GM18909 (cell line): ENCODE data around the gene LONP1.

Experiments used
- ATAC-seq: cut with Tn5 transposase; IDR thresholded peaks from one replicate; pipeline ENCODE4 v1.9.1; 2021; ENCODE audit warnings: mild to moderate bottlenecking; ENCODE audit not compliant: unreplicated experiment, poor library complexity

Gene LONP1

DNA sequence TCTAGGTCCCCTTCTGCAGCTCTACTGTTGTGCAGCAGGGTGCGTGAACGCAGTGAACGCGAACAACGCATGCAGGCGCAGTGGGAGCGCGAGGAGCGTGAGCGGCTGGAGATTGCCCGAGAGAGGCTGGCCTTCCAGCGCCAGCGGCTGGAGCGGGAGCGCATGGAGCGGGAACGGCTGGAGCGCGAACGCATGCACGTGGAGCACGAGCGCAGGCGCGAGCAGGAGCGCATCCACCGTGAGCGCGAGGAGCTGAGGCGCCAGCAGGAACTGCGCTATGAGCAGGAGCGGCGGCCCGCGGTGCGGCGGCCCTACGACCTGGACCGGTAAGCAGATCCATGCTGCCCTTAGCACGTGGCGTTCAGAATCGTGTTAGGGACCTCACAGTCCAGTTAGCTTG, 58.5 kb downstream of the LONP1 start:
- no peak for ATAC-seq

DNA sequence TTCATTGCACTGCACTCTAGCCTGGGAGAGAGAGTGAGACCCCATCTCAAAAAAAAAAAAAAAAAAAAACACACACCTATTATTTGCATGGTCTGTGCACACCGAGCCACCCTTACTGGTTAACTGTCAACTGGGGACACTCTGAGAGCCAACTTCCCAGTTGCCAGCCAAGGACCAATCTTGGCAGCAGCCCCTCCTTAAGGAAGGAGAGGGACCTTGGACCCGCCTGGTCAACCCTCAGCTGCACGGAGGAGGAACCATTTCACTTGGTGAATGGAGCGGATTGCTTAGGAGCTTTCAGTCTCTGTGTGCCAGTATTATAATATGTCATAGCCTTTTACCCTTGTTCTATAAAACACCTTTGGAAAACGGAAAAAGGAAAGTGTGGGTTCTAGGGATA, 64.5 kb downstream of the LONP1 start:
- ATAC-seq: no peak

DNA sequence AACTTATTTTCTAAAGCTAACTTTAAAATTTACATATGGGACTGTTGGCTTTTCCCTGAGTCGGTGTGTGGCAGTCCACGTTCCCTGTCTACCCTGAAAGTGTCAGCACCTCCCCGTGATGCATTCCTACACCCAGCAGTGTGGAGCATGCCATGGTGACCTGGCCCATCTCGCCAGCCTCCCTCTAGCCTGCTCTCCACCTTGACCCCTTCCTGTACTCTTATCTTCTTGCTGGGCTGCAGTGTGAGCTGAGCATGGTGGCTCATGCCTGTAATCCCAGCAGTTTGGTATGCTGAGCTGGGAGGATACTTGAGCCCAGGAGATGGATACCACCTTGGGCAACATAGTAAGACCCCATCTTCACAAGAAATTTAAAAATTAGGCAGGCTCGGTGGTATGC, 65.0 kb downstream of the LONP1 start:
- ATAC-seq: no peak

DNA sequence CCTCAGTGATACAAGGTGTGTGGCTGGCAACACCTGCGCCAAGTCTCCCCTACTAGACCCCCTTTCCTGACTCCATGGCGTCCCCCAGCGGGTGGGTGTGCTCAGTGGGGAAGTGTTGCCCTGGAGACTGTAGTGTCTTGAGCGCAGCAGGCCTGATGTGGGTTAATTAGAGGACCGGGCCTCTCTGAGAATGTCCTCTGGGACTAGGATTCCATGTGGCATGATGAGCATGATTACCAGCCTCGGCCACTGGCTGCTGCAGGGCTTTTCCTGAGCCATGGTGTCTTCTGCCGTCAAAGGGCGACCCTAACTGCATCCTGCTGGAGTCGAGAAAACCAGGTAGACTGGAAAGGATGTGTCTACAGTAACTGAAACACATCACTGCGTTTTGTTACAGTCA, 67.7 kb downstream of the LONP1 start:
- ATAC-seq: no peak

DNA sequence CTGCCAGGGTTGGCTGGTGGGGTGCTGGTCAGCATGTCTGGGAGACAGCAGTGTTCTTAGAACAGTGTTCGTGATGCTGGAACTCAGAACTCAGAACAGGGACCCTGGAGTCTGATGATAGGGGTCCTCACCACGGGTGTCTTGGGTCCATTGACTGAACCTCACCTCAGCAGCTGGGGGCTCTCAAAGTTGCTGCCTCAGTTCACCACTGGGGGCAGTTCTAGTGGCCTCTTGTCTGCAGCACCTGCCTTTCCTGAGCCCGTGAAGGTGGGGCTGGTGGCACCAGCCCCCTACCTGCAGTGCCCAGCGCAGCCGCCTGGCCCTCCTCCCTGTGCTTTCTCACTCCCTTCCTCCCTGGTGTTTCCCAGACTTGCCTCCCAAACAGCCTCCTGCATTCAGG, 68.6 kb downstream of the LONP1 start:
- ATAC-seq: no peak

- ATAC-seq: no peak
Observed at GRCh38 chr19:5648464-5648863, 71.5 kb downstream of the LONP1 start.

- ATAC-seq: no peak
Observed at GRCh38 chr19:5646703-5647102, 73.2 kb downstream of the LONP1 start.

DNA sequence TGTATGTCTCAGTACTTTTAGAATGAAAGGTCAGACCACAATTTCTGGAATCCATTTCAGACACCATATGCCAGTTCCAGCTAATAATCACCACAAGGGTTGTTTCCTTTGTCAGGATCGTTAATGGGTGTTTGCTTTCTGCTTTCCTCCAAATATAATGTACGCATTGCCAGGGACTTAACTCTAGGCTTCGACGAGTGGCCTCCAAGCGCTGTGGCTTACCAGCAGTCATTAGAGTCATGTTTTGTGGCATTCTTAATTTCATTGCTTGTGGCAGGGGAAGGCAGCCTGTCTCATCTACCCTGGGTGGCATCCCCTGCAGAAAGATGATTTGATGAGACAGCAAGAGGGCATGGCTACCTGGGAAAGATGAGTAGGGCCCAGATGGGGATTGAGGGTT, 74.5 kb downstream of the LONP1 start:
- no peak for ATAC-seq

- no peak for ATAC-seq
Observed at GRCh38 chr19:5644037-5644436, 75.9 kb downstream of the LONP1 start.

GRCh38 chr19:5643060-5643459, 76.9 kb downstream of the LONP1 start:
- no peak for ATAC-seq

DNA sequence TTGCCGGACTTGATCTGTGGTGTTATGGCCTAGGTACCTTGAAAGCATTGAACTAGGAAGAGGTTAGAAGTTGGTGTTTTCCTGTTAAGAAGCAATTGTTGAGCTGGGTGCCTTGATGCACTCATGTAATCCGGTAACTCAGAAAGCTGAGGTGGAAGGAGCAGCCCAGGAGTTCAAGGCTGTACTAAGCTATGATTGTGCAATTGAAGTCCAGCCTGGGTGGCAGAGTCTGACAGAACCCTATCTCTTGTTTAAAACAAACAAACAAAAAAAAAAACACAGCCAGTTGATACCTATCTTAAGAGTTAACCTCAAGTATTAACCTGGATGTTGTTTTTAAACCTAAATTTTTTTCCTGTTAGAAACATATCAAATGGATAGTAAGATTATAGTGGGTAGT, 77.7 kb downstream of the LONP1 start:
- no peak for ATAC-seq
